Subcutaneous adipose tissue (tissue), 4 donors: ENCODE measurements around the gene SF3B1. TPM values are rescaled to one million over a fixed set of nuclear protein-coding genes. Genes with fewer than 3 reads are reported as not detected.

Experiments
- total RNA-seq, 4 donors: library from RNA; depleted of rRNA; stranded (reverse); fragments of >200 nt; gene quantifications; one replicate each; pipeline ENCODE4 v1.1.0, GENCODE V29; 2016
- TF ChIP-seq, protein P1 (sequence below): fragments of 450-650 bp; IDR thresholded peaks from one replicate; pipeline ENCODE4 v1.5.1; 2016; ENCODE audit warnings: low read depth, mild to moderate bottlenecking, control low read depth, antibody characterized with exemption, moderate library complexity

SF3B1 gene
- total RNA-seq, 4 donors from 2014 or later: 390 to 510 (median 406) TPM

GRCh38 chr2:197383825-197384224, 51.0 kb downstream of the SF3B1 start:
- TF ChIP-seq, protein P1, sequence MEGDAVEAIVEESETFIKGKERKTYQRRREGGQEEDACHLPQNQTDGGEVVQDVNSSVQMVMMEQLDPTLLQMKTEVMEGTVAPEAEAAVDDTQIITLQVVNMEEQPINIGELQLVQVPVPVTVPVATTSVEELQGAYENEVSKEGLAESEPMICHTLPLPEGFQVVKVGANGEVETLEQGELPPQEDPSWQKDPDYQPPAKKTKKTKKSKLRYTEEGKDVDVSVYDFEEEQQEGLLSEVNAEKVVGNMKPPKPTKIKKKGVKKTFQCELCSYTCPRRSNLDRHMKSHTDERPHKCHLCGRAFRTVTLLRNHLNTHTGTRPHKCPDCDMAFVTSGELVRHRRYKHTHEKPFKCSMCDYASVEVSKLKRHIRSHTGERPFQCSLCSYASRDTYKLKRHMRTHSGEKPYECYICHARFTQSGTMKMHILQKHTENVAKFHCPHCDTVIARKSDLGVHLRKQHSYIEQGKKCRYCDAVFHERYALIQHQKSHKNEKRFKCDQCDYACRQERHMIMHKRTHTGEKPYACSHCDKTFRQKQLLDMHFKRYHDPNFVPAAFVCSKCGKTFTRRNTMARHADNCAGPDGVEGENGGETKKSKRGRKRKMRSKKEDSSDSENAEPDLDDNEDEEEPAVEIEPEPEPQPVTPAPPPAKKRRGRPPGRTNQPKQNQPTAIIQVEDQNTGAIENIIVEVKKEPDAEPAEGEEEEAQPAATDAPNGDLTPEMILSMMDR: no peak

DNA sequence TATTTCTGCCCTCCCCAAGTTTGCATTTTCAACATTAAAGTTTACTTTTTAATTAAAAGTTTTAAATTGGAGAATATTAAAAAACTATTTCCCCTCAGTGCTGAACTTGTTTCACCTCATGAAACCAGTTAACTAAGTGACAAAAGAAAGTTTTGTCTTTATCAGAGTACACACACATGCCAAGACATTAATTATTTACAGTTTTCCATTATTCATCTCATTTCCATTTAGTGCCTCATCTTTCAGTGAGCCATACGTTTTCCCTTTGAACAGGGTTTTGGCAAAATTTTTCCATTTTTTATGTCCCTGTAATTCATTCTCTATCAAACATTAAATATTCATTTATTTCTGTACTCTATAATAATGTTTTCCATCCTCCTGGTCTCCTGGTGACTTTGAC, 53.2 kb downstream of the SF3B1 start:
- TF ChIP-seq, protein P1: no peak

DNA sequence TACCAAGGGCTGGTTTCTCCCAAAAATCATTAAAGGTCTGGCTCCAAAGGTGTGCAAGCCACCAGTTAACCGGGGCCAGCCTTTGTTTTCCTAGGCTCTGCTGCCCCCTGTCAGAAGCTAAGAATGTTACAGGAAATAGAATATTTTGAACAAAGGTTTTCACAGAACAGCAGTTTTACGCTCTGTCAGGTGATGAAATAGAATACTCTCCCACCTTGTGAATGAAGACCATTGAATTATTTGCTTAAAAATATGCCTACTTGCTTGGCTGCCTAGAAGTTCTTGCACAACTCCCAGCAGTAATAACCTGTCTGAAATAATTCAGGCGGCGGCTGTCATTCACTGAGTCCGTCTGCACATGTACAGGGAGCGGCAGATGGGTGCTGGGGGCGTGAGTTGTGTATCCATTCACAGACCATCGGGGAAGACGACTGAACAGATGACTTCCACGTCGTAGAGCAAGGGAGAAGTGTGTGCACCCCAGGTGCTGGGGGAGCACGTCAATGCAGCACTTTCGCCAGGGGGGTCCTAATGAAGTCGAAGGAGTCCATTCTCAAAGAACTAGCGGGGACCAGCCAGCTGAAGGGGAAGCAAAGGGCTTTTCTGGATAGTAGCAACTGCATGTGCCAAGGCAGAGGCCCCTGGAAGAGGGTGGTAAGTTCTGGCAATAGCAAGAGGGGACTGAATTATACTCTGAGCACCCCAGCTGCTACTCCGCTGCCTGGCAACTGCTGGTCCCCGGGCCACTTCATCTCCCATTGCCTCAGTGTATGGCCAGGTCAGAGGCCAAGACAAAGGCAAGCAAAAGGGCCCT, 56.1 kb downstream of the SF3B1 start:
- TF ChIP-seq, protein P1: no peak

- TF ChIP-seq, protein P1: no peak
Measured at GRCh38 chr2:197378086-197378485, 56.7 kb downstream of the SF3B1 start.

DNA sequence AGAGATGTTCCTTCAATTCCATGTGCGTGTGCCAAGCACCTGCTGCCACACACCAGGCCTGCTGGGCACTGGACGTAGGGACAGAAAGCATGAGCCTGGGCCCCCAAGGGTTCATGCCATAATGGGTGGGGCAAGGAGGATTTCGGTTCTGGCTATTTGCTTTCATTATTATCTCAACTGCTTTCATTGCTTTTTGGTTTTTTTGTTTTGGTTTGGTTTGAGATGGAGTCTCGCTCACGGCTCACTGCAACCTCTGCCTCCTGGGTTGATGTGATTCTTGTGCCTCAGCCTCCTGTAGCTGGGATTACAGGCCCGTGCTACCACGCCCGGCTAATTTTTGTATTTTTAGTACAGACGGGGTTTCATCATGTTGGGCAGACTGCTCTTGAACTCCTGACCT, 57.2 kb downstream of the SF3B1 start:
- TF ChIP-seq, protein P1: no peak

DNA sequence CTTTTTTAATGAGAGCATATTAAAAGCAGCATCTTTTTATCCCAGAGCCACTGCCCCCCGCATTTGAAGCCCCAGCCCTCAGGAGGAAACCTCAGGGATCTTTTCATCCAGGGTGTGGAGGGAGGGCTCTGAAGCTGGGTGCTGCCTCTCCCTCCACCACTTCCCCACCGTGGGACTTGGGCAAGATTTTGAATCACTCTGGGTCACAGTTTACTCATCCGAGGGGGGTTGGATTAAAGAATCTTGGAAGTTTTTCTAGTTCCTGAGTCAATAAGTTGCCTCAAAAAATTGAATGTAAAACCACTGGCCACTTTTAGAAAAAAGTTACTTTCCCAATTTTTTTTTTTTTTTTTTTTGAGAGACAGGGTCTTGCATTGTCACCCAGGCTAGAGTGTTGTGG, 62.2 kb downstream of the SF3B1 start:
- TF ChIP-seq, protein P1: no peak

- TF ChIP-seq, protein P1: no peak
Measured at GRCh38 chr2:197369933-197370320, 64.9 kb downstream of the SF3B1 start.
